GM12892 (cell line): ENCODE results near the gene IL11.

Experiments used
- DNase-seq: peaks from one replicate; pipeline ENCODE4 v3.0.0; 2011; ENCODE audit not compliant: insufficient read length
- FAIRE-seq: peaks from 2 replicates; lab custom pipeline; 2011; peaks lifted over from hg19 to GRCh38; lab: Jason Lieb, UNC
- POLR2A ChIP-seq: IDR thresholded peaks from 2 replicates; pipeline ENCODE4 v1.6.1; 2011; ENCODE audit warnings: low read depth, low read length, control low read depth
- POLR2AphosphoS5 ChIP-seq: IDR thresholded peaks from 2 replicates; pipeline ENCODE4 v1.6.1; 2011; ENCODE audit warnings: low read depth, low read length, control low read depth
- TAF1 ChIP-seq: IDR thresholded peaks from 2 replicates; pipeline ENCODE4 v1.6.1; 2011; ENCODE audit warnings: low read depth, mild to moderate bottlenecking, control low read depth, low read length, borderline replicate concordance

IL11 gene

GRCh38 chr19:55322204-55322885 lies 47.9 kb downstream of the IL11 start:
- TF ChIP-seq TAF1 = no peak
- no peak for TF ChIP-seq POLR2AphosphoS5
- no peak for TF ChIP-seq POLR2A
- FAIRE-seq (no peak), DNase-seq (no peak)

DNA sequence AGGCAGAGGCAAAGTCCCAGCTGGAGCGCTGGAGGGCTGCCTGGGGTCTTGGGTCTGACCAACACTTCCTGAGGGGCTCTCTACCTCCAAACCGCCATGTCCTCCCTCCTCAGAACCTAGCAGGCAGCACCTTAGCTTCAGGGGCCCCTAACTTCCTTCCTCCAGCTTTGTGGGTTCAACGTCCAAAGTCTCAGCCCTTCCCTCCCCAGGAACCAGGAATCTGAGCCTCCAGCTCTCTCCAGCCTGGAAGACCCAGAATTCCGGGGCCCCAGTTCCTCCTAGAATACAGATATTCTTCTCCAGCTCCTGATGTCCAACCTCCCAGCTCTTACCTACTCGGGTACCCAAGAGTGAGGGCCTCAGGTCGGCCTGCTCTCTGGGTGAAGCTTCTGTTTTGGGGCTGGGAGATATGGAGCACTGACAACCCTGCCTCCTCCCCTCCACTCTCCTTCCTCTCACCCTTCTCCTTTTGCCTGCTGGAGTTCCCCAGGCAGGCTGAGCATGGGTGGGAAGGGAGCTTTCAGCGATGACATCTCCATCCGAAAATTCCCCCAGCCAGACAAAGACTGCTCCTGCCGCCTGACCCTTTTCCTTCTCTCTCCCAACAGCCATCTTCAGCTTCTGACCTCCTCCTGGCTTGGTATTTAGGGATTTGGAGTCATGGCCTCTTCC lies 48.7 kb downstream of the IL11 start:
- TF ChIP-seq POLR2AphosphoS5 (no peak), TAF1 (no peak), POLR2A (no peak)
- FAIRE-seq = no peak
- DNase-seq = no peak

DNA sequence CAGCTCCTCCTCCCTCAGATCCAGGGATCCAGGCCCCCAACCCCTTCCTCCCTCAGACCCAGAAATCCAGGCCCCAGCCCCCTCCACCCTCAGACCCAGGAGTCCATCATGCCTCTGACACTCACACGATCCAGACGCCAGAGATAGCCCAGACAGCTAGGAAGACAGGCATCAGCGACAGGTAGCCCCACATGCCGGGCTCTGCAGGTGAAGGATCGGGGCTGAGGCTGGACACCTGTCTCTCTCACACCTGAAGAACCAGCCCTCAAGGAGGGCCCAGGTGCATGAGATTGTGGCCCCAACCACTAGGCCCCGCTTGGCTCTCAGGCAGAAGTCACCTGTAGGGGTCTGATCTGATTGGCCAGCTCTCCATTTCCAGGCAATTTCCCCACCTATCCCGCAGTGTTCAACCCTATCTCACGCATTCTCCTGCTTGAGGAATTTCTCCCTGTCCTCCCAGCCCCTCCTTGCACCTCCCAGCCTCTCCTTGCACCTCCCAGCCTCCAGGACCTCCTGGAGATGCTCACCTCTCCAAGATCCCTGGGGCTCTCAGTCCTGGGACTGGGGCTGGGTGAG lies 49.3 kb downstream of the IL11 start:
- DNase-seq (no peak), FAIRE-seq (no peak)
- TF ChIP-seq TAF1 = no peak
- TF ChIP-seq POLR2AphosphoS5 = no peak
- TF ChIP-seq POLR2A = no peak

DNA sequence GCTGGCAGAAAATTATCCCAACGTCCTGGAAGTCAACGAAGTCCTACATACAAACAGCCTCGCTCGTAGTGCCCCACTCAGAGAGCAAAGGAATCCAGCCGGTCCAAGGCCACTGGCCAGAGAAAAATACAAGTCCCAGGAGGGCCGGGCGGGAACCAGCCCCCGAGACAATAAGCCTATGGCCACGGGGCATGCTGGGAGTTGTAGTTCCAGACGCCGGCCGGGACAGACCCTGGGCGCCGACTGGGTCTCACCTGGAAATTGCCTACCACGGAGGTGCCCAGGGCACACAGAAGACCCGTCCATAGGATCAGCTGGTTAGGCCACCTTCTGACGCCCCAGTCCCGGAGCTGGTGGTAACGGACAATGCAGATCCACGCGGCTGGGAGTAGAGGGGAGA lies 50.5 kb downstream of the IL11 start:
- peak; percentile 60 for DNase-seq
- no peak for FAIRE-seq
- TF ChIP-seq POLR2A (no peak), TAF1 (no peak), POLR2AphosphoS5 (no peak)

GRCh38 chr19:55316646-55317045 lies 53.6 kb downstream of the IL11 start:
- FAIRE-seq (no peak), DNase-seq (no peak)
- no peak for TF ChIP-seq POLR2AphosphoS5
- no peak for TF ChIP-seq TAF1
- TF ChIP-seq POLR2A = no peak

DNA sequence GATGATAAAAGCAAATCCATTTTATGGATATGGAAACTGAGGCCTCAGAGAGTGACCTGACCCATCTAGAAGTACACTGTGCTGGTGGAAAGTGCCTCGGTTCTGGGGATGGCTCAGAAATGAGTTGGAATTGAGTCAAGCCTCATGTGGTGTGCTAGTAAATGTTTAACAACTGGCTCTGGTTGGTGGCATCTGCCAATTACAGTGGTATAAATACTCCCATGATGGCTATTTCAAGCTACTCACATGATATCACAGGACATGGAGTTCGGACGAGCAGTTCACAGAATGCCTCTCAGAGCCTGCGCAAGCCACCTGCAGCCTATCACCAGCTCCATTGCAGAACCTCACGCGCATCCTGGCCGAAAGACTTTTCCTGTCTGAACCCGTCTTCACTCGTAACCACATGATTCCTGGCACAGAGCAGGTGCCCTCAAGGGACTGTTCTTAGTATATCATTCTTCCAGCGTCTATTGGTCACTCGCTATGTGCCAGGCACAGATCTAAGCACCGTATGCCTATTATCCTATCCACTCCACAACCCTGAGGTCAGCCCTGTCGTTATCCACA lies 54.2 kb downstream of the IL11 start:
- TF ChIP-seq POLR2AphosphoS5 (no peak), POLR2A (no peak)
- FAIRE-seq = no peak
- DNase-seq = no peak

DNA sequence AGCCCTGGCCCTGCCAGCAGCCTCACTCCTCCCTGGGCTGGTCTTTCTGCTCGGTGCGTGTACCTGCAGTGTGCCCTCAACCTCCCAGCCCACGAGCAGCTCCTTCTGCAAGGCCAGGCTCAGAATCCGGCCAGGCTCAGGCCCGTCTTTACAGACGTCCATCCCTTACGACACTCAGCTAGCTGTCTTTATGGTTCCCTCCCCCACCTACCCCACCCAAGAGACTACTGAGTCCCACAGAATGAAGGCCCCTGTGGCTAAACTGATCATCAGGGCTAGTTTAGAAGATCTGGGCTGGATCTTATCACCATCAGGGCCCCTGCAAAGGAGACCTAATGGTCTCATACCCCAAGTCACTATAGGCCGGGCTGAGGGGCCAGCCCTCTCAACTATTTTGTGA lies 55.9 kb downstream of the IL11 start:
- DNase-seq = no peak
- no peak for TF ChIP-seq POLR2A
- no peak for TF ChIP-seq TAF1
- TF ChIP-seq POLR2AphosphoS5 = no peak
- FAIRE-seq = no peak
